ENCODE measurements around the gene RBMS1.

Gene RBMS1

DNA sequence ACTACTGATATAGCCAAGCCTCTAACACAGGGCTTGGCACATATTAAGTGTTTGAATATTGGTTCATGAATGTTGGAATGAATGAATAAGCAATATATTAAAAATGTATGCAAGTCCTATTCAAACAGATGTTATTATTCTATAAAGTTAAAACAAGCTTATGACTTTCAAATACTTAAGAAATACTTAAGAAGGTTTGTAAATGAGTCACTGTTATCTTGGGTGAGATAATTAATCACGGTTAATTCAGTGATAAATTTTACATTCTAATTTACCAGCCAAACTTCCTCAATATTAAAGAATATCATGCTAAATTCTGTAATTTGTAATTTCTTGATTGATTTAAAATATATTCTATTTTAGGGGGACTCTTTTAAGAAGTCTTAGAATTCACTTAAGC lies 74.8 kb downstream of the RBMS1 start:
- no peak for DNase-seq (ENCODE audit: low read depth in 1 of 2, low spot score in 1 of 2)
- TF ChIP-seq SPI1 (IDR thresholded peaks at IDR 0.05; ENCODE audit: borderline replicate concordance, low read depth) = no peak
- TF ChIP-seq, protein P1, sequence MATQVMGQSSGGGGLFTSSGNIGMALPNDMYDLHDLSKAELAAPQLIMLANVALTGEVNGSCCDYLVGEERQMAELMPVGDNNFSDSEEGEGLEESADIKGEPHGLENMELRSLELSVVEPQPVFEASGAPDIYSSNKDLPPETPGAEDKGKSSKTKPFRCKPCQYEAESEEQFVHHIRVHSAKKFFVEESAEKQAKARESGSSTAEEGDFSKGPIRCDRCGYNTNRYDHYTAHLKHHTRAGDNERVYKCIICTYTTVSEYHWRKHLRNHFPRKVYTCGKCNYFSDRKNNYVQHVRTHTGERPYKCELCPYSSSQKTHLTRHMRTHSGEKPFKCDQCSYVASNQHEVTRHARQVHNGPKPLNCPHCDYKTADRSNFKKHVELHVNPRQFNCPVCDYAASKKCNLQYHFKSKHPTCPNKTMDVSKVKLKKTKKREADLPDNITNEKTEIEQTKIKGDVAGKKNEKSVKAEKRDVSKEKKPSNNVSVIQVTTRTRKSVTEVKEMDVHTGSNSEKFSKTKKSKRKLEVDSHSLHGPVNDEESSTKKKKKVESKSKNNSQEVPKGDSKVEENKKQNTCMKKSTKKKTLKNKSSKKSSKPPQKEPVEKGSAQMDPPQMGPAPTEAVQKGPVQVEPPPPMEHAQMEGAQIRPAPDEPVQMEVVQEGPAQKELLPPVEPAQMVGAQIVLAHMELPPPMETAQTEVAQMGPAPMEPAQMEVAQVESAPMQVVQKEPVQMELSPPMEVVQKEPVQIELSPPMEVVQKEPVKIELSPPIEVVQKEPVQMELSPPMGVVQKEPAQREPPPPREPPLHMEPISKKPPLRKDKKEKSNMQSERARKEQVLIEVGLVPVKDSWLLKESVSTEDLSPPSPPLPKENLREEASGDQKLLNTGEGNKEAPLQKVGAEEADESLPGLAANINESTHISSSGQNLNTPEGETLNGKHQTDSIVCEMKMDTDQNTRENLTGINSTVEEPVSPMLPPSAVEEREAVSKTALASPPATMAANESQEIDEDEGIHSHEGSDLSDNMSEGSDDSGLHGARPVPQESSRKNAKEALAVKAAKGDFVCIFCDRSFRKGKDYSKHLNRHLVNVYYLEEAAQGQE (IDR thresholded peaks at IDR 0.05; ENCODE audit: insufficient replicate concordance, low read depth) = no peak
- no peak for TF ChIP-seq POLR2AphosphoS5 (IDR thresholded peaks at IDR 0.05; ENCODE audit: low read depth)
- TF ChIP-seq GABPA (IDR thresholded peaks at IDR 0.05; ENCODE audit: low read depth) = no peak
- TF ChIP-seq, protein P2, sequence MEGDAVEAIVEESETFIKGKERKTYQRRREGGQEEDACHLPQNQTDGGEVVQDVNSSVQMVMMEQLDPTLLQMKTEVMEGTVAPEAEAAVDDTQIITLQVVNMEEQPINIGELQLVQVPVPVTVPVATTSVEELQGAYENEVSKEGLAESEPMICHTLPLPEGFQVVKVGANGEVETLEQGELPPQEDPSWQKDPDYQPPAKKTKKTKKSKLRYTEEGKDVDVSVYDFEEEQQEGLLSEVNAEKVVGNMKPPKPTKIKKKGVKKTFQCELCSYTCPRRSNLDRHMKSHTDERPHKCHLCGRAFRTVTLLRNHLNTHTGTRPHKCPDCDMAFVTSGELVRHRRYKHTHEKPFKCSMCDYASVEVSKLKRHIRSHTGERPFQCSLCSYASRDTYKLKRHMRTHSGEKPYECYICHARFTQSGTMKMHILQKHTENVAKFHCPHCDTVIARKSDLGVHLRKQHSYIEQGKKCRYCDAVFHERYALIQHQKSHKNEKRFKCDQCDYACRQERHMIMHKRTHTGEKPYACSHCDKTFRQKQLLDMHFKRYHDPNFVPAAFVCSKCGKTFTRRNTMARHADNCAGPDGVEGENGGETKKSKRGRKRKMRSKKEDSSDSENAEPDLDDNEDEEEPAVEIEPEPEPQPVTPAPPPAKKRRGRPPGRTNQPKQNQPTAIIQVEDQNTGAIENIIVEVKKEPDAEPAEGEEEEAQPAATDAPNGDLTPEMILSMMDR (IDR thresholded peaks at IDR 0.05; ENCODE audit: insufficient read depth, low read length) = no peak
- Histone ChIP-seq H3K27me3 (ENCODE audit: insufficient read depth, poor library complexity, severe bottlenecking) (no peaks in the 10 kb centered on the region), H3K4me3 (replicated peaks; ENCODE audit: insufficient read depth, low read length) (no peak overlapping the region), H3K27ac (replicated peaks) (no peak overlapping the region)

DNA sequence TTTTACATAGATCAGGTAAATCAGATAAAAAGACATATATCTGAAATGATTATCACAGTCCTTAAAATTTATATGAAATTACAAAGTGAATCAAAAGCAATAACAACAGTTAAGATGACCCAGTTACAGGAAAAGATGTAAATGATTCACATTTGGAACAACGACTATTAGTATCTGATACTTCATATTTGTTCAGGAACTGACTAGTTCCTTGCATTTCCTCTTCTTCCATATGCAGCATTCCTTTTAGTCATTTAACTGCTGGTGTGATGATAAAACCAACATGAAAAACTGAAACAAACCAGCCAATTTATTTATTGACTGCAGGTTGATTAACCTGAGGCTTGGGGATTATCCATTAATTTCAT lies 75.2 kb downstream of the RBMS1 start:
- DNase-seq (ENCODE audit: low read depth in 1 of 2, low spot score in 1 of 2) = no peak
- H3K27ac ChIP-seq (replicated peaks) = no peak overlapping the region
- TF ChIP-seq SPI1 (IDR thresholded peaks at IDR 0.05; ENCODE audit: borderline replicate concordance, low read depth) = no peak
- no peak for TF ChIP-seq GABPA (IDR thresholded peaks at IDR 0.05; ENCODE audit: low read depth)
- TF ChIP-seq, protein P1 (IDR thresholded peaks at IDR 0.05; ENCODE audit: insufficient replicate concordance, low read depth) = no peak
- no peak for TF ChIP-seq POLR2AphosphoS5 (IDR thresholded peaks at IDR 0.05; ENCODE audit: low read depth)
- TF ChIP-seq, protein P2 (IDR thresholded peaks at IDR 0.05; ENCODE audit: insufficient read depth, low read length) = no peak
- H3K4me3 ChIP-seq (replicated peaks; ENCODE audit: insufficient read depth, low read length) = no peak overlapping the region
- H3K27me3 ChIP-seq (ENCODE audit: insufficient read depth, poor library complexity, severe bottlenecking) = no peaks in the 10 kb centered on the region

GRCh38 chr2:160417745-160418397 lies 75.7 kb downstream of the RBMS1 start:
- no peak for TF ChIP-seq SPI1 (IDR thresholded peaks at IDR 0.05; ENCODE audit: borderline replicate concordance, low read depth)
- TF ChIP-seq, protein P1 (IDR thresholded peaks at IDR 0.05; ENCODE audit: insufficient replicate concordance, low read depth) = no peak
- TF ChIP-seq POLR2AphosphoS5 (IDR thresholded peaks at IDR 0.05; ENCODE audit: low read depth) = no peak
- no peak for TF ChIP-seq GABPA (IDR thresholded peaks at IDR 0.05; ENCODE audit: low read depth)
- TF ChIP-seq, protein P2 (IDR thresholded peaks at IDR 0.05; ENCODE audit: insufficient read depth, low read length) = no peak
- Histone ChIP-seq H3K4me3 (replicated peaks; ENCODE audit: insufficient read depth, low read length) (no peak overlapping the region), H3K27ac (replicated peaks) (no peak overlapping the region), H3K27me3 (ENCODE audit: insufficient read depth, poor library complexity, severe bottlenecking) (no peaks in the 10 kb centered on the region)
- no peak for DNase-seq (ENCODE audit: low read depth in 1 of 2, low spot score in 1 of 2)

Measured in HL-60 (cell line).